ENCODE data around the gene PPP1R26. TPM values are rescaled to one million over a fixed set of nuclear protein-coding genes. Genes with fewer than 3 reads are reported as not detected.
"Not testable (repeated sequence)": the region's sequence is repeated elsewhere in the genome, so short reads cannot be mapped to it uniquely, and the experiment has no call there.

The PPP1R26 gene
- total RNA-seq, 1 donor from 2014 or later: 22.8 TPM

DNA sequence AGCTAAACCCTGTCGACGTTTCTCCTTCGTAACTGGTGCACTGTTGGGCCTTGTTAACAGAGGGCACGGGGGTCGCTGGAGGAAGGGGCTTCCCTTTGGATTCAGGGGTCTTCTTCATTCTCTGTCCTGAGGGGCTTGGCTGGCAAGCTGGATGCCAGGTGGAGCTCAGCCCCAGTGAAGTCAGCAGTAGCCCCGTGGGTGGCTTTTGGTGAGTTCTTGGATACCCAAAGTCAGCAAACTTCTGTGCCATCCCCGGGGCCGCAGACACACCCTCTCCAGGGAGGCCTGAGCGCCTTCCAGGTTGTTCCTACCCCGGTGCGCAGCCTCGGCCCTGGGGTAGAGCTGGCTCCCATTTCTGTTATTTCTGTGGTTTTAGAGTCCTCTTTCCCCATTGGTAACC, 54.1 kb downstream of the PPP1R26 start:
- DNase-seq: no peak
- no peak for ATAC-seq
- Histone ChIP-seq H3K36me3 (no peaks in the 10 kb centered on the region), H3K4me3 (no peak overlapping the region), H3K4me1 (no peaks in the 10 kb centered on the region), H3K9me3 (no peaks in the 10 kb centered on the region), H3K27me3 (ENCODE audit: low read depth) (peaks cover 15% of the 10 kb centered on the region), H3K27ac (no peak overlapping the region)
- TF ChIP-seq, protein P1, sequence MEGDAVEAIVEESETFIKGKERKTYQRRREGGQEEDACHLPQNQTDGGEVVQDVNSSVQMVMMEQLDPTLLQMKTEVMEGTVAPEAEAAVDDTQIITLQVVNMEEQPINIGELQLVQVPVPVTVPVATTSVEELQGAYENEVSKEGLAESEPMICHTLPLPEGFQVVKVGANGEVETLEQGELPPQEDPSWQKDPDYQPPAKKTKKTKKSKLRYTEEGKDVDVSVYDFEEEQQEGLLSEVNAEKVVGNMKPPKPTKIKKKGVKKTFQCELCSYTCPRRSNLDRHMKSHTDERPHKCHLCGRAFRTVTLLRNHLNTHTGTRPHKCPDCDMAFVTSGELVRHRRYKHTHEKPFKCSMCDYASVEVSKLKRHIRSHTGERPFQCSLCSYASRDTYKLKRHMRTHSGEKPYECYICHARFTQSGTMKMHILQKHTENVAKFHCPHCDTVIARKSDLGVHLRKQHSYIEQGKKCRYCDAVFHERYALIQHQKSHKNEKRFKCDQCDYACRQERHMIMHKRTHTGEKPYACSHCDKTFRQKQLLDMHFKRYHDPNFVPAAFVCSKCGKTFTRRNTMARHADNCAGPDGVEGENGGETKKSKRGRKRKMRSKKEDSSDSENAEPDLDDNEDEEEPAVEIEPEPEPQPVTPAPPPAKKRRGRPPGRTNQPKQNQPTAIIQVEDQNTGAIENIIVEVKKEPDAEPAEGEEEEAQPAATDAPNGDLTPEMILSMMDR (IDR thresholded peaks at IDR 0.05): no peak
- intact Hi-C loops (cut with DNase I): no loop called here

DNA sequence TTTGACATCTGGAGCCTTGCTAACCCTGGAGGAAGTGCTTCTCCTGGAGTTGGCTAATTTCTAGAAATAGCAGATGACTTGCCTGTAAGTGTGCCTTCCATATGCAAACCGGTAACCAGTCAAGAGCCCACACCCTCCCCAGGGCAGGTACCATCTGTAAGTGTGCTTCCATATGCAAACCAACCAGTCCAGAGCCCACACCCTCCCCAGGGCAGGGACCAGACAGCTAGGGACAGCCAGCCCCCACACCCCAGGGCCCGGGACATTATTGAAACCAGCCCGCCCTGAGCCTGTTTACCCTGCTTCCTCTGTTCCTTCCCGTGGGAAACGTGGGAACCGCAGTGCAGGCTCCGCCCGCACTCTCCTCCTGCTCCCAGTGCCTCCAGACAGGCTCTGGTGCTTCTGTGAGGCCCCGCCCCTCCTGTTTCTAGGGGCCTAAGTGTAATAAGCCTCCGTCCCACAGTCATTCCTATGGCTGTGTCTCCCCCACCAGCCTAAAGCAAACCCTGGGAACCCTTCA, 54.7 kb downstream of the PPP1R26 start:
- ATAC-seq; intact Hi-C loops (cut with DNase I); DNase-seq: not testable (repeated sequence)

DNA sequence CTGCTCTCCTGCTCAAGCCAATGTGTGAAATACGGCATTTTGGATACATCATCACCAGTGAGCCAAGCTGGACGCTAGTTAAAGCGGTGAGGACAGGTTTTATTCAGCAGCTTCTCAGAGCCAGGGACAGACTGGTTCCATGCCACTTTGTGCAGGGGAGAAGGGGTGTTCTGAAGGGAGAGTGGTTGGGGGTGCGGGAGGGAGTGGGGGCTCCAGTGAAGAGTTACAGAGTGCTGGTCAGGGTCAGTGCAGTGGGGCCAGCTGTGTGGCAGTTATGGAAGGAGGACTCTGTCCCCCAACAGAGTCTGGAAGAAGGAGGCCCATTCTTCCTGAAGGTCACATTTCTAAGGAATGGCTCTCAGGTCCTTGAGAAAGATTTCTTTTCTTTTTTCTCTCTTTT, 55.2 kb downstream of the PPP1R26 start:
- H3K4me1 ChIP-seq; ATAC-seq; intact Hi-C loops (cut with DNase I); H3K9me3 ChIP-seq; H3K27ac ChIP-seq; H3K4me3 ChIP-seq; DNase-seq; H3K36me3 ChIP-seq: not testable (repeated sequence)
- H3K27me3 ChIP-seq (ENCODE audit: low read depth): peaks cover 14% of the 10 kb centered on the region

More for the DNA sequence above, 54.7 kb downstream of the PPP1R26 start:
- H3K4me1 ChIP-seq, H3K9me3 ChIP-seq, H3K27ac ChIP-seq, H3K4me3 ChIP-seq, H3K36me3 ChIP-seq: not testable (repeated sequence)
- peaks cover 15% of the 10 kb centered on the region for H3K27me3 ChIP-seq (ENCODE audit: low read depth)

DNA sequence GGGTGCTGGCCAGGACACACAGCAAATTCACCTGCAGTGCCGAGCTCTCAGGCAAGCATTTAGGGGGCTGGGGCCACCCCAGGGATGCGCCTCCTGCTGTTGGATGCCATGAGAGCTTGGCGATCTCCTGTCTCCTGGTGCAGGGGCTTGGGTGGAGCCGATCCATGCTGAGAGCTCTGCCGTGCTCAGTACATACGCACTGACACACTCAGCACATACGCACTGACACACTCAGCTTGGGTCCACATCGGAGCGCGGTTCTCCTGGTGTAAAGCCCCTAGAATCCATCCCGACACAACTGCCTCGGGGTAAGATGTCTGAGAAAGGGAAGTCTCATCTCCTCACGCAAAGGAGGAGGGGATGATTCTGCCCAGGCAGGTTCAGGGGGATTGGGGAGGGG, 56.0 kb downstream of the PPP1R26 start:
- ATAC-seq; H3K27ac ChIP-seq; H3K4me3 ChIP-seq; H3K9me3 ChIP-seq; H3K36me3 ChIP-seq; intact Hi-C loops (cut with DNase I); H3K4me1 ChIP-seq; DNase-seq; H3K27me3 ChIP-seq (ENCODE audit: low read depth): not testable (repeated sequence)

DNA sequence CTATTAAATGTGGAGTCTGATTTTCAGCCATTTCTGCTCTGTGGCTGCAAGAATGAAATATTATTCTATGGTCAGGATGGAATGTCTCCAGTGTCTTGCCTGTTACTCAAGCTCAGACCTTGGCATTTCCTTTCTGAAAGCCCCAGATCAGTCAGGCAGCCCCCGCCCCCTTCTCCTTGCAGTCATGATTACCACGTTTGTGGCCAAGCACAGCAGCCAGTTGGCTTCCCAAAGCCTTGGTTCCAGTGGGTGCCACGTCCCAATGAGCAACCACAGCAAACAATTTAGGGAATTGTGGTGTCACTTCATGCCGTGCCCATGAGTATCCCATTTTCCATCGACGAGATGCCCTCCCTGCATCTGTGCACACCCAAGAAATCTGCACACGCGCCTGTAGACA, 56.6 kb downstream of the PPP1R26 start:
- TF ChIP-seq, protein P1 (IDR thresholded peaks at IDR 0.05): no peak
- H3K27ac ChIP-seq: no peak overlapping the region
- H3K4me3 ChIP-seq: no peak overlapping the region
- H3K9me3 ChIP-seq: no peaks in the 10 kb centered on the region
- intact Hi-C loops (cut with DNase I): no loop called here
- H3K36me3 ChIP-seq: no peaks in the 10 kb centered on the region
- peaks cover 3% of the 10 kb centered on the region for H3K27me3 ChIP-seq (ENCODE audit: low read depth)
- ATAC-seq (no peak), DNase-seq (no peak)
- no peaks in the 10 kb centered on the region for H3K4me1 ChIP-seq

Other genes starting within 250 kb of the PPP1R26 start
- 21.9 TPM for gene MRPS2, start 20.9 kb downstream of the PPP1R26 start, total RNA-seq
- not detected for gene LCN1, start 41.7 kb downstream of the PPP1R26 start, total RNA-seq
- not detected for gene OBP2A, start 66.3 kb downstream of the PPP1R26 start, total RNA-seq
- not detected for gene PAEP, start 82.0 kb downstream of the PPP1R26 start, total RNA-seq
- not detected for gene GLT6D1, start 159.8 kb downstream of the PPP1R26 start, total RNA-seq
- not detected for gene LCN9, start 183.5 kb downstream of the PPP1R26 start, total RNA-seq
- not detected for gene SOHLH1, start 219.7 kb downstream of the PPP1R26 start, total RNA-seq
- 0.35 TPM for gene KCNT1, start 222.4 kb downstream of the PPP1R26 start, total RNA-seq

Measured in lower lobe of right lung (tissue), 2 donors.